T-helper 2 cell treated with Interferon-gamma antibody and Interleukin-4, amounts not matched to agents 5 μg/mL and 100 μg/mL, for 36 hours (primary cell): Measurements from ENCODE around the gene MAGEA4.

ENCODE experiments used
- DNase-seq: peaks from one replicate; pipeline ENCODE4 v3.0.0; 2021; ENCODE audit warnings: low spot score
- H3K27ac Mint-ChIP-seq: one replicate; pipeline ENCODE4 v1.8.0; 2021; ENCODE audit warnings: mild to moderate bottlenecking, mixed read lengths
- H3K27me3 Mint-ChIP-seq: one replicate; pipeline ENCODE4 v1.8.0; 2021; ENCODE audit warnings: low read depth, mixed read lengths
- H3K36me3 Mint-ChIP-seq: one replicate; pipeline ENCODE4 v1.8.0; 2021; ENCODE audit warnings: low read depth, mixed read lengths
- H3K4me1 Mint-ChIP-seq: one replicate; pipeline ENCODE4 v1.8.0; 2021; ENCODE audit warnings: low read depth, mixed read lengths
- H3K4me3 Mint-ChIP-seq: one replicate; pipeline ENCODE4 v1.8.0; 2022; ENCODE audit warnings: mild to moderate bottlenecking, moderate library complexity, mixed read lengths
- H3K9me3 Mint-ChIP-seq: one replicate; pipeline ENCODE4 v1.8.0; 2021; ENCODE audit warnings: mixed read lengths

MAGEA4 gene

GRCh38 chrX:151912780-151913179 is at the start of gene MAGEA4:
Gene MAGEA4 (plus strand): TSS chrX:151912889. CDS start chrX:151923665, 10,776 bp downstream.
- H3K9me3 Mint-ChIP-seq, result no peaks in the 10 kb centered on the region
- H3K27ac Mint-ChIP-seq, result no peak within 1 kb of the TSS
- H3K4me3 Mint-ChIP-seq, result no peak within 1 kb of the TSS
- H3K27me3 Mint-ChIP-seq, result no peaks in the 10 kb centered on the region
- DNase-seq, result no peak
- no peaks in the 10 kb centered on the region for H3K4me1 Mint-ChIP-seq
- no peaks in the 10 kb centered on the region for H3K36me3 Mint-ChIP-seq

GRCh38 chrX:151870602-151871001 is 42.1 kb upstream of the MAGEA4 start:
- H3K36me3 Mint-ChIP-seq, result no peaks in the 10 kb centered on the region

DNA sequence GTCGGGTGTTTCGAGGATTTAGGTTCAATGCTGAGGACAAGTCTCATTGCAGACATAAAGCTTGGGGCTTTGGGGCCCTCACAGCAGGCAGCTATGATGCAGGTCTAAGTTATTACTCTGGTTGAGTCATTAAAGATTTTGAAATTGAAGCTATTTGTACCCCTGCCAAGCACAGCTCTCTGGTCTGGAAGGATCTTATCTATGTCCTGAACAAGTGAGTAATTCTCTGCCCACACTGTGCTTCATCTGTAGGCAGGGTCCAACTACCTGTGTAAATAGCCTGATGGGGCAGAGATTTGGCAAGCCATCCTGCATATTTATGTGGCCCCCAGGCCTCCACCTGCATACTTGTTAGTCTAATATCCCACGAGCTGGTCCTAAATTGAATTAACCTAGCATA is 41.4 kb upstream of the MAGEA4 start:
- Mint-ChIP-seq H3K27me3 (no peaks in the 10 kb centered on the region), H3K9me3 (no peaks in the 10 kb centered on the region), H3K27ac (no peak overlapping the region), H3K36me3 (no peaks in the 10 kb centered on the region), H3K4me1 (no peaks in the 10 kb centered on the region), H3K4me3 (no peak overlapping the region)
- no peak for DNase-seq

More at GRCh38 chrX:151870602-151871001, 42.1 kb upstream of the MAGEA4 start:
- no peak for DNase-seq
- H3K9me3 Mint-ChIP-seq, result no peaks in the 10 kb centered on the region
- H3K27ac Mint-ChIP-seq, result no peak overlapping the region
- H3K27me3 Mint-ChIP-seq, result no peaks in the 10 kb centered on the region
- no peak overlapping the region for H3K4me3 Mint-ChIP-seq
- H3K4me1 Mint-ChIP-seq, result no peaks in the 10 kb centered on the region

DNA sequence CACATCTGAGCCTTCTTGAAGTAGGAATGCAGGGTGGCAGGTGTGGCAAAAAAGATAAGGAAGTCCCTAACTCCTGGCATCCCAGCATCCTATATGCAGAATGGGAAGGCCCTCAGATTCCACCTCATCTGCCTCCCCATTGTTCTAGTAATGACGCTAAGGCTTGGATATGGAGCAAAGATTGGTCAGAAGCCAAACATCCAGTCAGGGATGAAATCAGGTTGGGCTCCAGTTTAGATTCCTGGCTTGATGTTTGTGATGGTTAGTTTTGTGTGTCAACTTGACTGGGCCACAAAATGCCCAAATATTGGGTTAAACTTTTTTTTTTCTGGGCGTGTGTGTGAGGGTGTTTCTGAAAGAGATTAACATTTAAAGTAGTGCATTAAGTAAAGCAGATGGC is 39.6 kb upstream of the MAGEA4 start:
- H3K4me1 Mint-ChIP-seq, result no peaks in the 10 kb centered on the region
- H3K9me3 Mint-ChIP-seq, result no peaks in the 10 kb centered on the region
- DNase-seq, result no peak
- H3K27me3 Mint-ChIP-seq, result no peaks in the 10 kb centered on the region
- no peak overlapping the region for H3K4me3 Mint-ChIP-seq
- no peaks in the 10 kb centered on the region for H3K36me3 Mint-ChIP-seq
- H3K27ac Mint-ChIP-seq, result no peak overlapping the region

GRCh38 chrX:151875270-151876026 is 37.2 kb upstream of the MAGEA4 start:
- no peaks in the 10 kb centered on the region for H3K36me3 Mint-ChIP-seq
- H3K27me3 Mint-ChIP-seq, result no peaks in the 10 kb centered on the region
- no peak overlapping the region for H3K27ac Mint-ChIP-seq
- H3K4me1 Mint-ChIP-seq, result no peaks in the 10 kb centered on the region
- no peak for DNase-seq
- no peaks in the 10 kb centered on the region for H3K9me3 Mint-ChIP-seq
- no peak overlapping the region for H3K4me3 Mint-ChIP-seq

DNA sequence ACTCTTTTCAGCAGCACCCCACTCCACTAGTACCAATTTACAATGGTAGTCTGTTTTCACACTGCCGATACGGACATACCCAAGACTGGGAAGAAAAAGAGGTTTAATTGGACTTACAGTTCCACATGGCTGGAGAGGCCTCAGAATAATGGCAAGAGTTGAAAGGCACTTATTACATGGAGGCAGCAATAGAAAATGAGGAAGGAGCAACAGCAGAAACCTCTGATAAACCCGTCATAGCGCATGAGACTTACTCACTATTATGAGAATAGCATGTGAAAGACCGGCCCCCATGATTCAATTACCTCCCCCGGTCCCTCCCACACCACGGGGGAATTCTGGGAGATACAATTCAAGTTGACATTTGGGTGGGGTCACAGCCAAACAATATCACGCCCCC is 34.1 kb upstream of the MAGEA4 start:
- Mint-ChIP-seq H3K27ac (no peak overlapping the region), H3K4me1 (no peaks in the 10 kb centered on the region), H3K36me3 (no peaks in the 10 kb centered on the region), H3K4me3 (no peak overlapping the region), H3K27me3 (no peaks in the 10 kb centered on the region), H3K9me3 (no peaks in the 10 kb centered on the region)
- no peak for DNase-seq

- Mint-ChIP-seq H3K4me3 (no peak overlapping the region), H3K27me3 (no peaks in the 10 kb centered on the region), H3K27ac (no peak overlapping the region), H3K36me3 (no peaks in the 10 kb centered on the region), H3K4me1 (no peaks in the 10 kb centered on the region), H3K9me3 (no peaks in the 10 kb centered on the region)
- DNase-seq, result no peak
These were observed 32.8 kb upstream of the MAGEA4 start for GRCh38 chrX:151879856-151880255.

DNA sequence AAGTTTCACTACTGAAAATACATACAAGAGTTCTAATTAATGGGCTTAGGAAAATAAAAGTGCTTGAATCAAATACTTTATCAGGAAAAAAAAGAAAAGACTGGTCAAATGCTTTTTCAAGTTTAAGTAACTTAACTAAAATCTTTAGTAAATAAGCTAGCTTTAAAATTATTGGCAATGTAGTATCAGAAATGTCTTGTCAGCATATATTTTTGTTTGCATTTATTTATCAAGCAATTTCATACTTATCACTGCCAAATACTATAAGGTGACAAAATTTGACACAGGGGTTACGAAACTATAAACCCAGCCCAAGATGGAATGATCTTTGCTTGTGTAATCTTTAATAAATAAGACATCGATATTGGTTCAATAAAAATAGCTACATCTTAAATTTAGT is 31.8 kb upstream of the MAGEA4 start:
- Mint-ChIP-seq H3K36me3 (no peaks in the 10 kb centered on the region), H3K4me1 (no peaks in the 10 kb centered on the region), H3K27me3 (no peaks in the 10 kb centered on the region), H3K4me3 (no peak overlapping the region), H3K9me3 (no peaks in the 10 kb centered on the region), H3K27ac (no peak overlapping the region)
- DNase-seq, result no peak

DNA sequence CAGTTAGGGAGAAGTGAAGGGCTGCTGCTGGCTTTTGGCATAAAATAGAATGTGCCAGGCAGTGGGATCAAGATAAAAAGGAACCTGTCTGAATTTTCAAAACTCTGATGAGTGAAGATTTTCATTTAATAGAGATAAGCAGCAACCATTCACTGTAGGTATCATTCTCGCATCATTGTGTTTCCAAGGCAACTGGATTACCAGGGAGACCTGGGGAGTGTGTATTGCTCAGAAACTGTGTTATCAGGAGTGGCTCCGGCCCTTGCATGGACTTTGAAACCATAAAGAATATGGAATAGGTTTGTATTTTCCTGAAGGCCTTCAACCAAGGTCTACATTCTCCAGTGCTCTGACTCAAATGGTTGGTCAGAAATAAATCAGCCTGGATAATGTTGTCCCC is 23.3 kb upstream of the MAGEA4 start:
- H3K27ac Mint-ChIP-seq, result no peak overlapping the region
- DNase-seq, result no peak
- no peak overlapping the region for H3K4me3 Mint-ChIP-seq
- H3K27me3 Mint-ChIP-seq, result no peaks in the 10 kb centered on the region
- no peaks in the 10 kb centered on the region for H3K4me1 Mint-ChIP-seq
- H3K36me3 Mint-ChIP-seq, result no peaks in the 10 kb centered on the region
- no peaks in the 10 kb centered on the region for H3K9me3 Mint-ChIP-seq

- Mint-ChIP-seq H3K36me3 (no peaks in the 10 kb centered on the region), H3K4me3 (no peak overlapping the region), H3K4me1 (no peaks in the 10 kb centered on the region), H3K27ac (no peak overlapping the region), H3K9me3 (no peaks in the 10 kb centered on the region), H3K27me3 (no peaks in the 10 kb centered on the region)
- DNase-seq, result no peak
These were observed 15.8 kb upstream of the MAGEA4 start for GRCh38 chrX:151896734-151897474.

DNA sequence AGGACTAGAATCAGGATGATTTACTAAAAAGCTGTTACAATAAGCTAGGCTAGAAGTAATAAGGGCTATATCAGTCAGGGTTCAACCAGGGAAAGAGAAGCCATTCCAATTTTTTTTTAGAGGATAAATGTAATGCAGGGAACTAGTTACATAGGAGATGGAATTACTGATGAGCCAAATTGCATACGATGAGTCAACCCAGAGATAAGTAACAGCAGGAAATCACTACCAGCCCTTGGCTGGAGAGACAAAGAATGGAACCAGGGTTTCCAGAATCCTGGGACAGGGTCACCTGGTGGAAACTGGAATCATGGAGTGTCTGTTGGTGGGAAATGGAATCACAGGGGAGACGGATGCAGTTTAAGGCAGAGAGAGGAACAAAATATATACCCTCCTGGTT is 13.1 kb upstream of the MAGEA4 start:
- no peaks in the 10 kb centered on the region for H3K27me3 Mint-ChIP-seq
- H3K4me1 Mint-ChIP-seq, result no peaks in the 10 kb centered on the region
- no peaks in the 10 kb centered on the region for H3K9me3 Mint-ChIP-seq
- H3K4me3 Mint-ChIP-seq, result no peak overlapping the region
- H3K36me3 Mint-ChIP-seq, result no peaks in the 10 kb centered on the region
- H3K27ac Mint-ChIP-seq, result no peak overlapping the region
- DNase-seq, result no peak

- no peaks in the 10 kb centered on the region for H3K36me3 Mint-ChIP-seq
These were observed 10.9 kb upstream of the MAGEA4 start for GRCh38 chrX:151901826-151902225.

GRCh38 chrX:151902813-151903591 is 9.7 kb upstream of the MAGEA4 start:
- DNase-seq, result no peak
- Mint-ChIP-seq H3K27me3 (no peaks in the 10 kb centered on the region), H3K4me1 (no peaks in the 10 kb centered on the region), H3K27ac (no peak overlapping the region), H3K36me3 (no peaks in the 10 kb centered on the region), H3K9me3 (no peaks in the 10 kb centered on the region), H3K4me3 (no peak overlapping the region)

More at GRCh38 chrX:151901826-151902225, 10.9 kb upstream of the MAGEA4 start:
- no peak for DNase-seq
- Mint-ChIP-seq H3K4me1 (no peaks in the 10 kb centered on the region), H3K27ac (no peak overlapping the region), H3K27me3 (no peaks in the 10 kb centered on the region), H3K9me3 (no peaks in the 10 kb centered on the region), H3K4me3 (no peak overlapping the region)

- H3K9me3 Mint-ChIP-seq, result no peaks in the 10 kb centered on the region
- no peak overlapping the region for H3K4me3 Mint-ChIP-seq
- H3K27me3 Mint-ChIP-seq, result no peaks in the 10 kb centered on the region
- DNase-seq, result no peak
- H3K36me3 Mint-ChIP-seq, result no peaks in the 10 kb centered on the region
- no peak overlapping the region for H3K27ac Mint-ChIP-seq
- no peaks in the 10 kb centered on the region for H3K4me1 Mint-ChIP-seq
These were observed 7.7 kb upstream of the MAGEA4 start for GRCh38 chrX:151904989-151905388.
